ENCODE data around the gene MAPKAP1.

Gene MAPKAP1

GRCh38 chr9:125612616-125613015 is 94.4 kb downstream of the MAPKAP1 start:
- Histone ChIP-seq H3K27ac (replicated peaks) (no peak overlapping the region), H3K27me3 (ENCODE audit: insufficient read depth, poor library complexity, severe bottlenecking) (no peaks in the 10 kb centered on the region), H3K4me3 (replicated peaks; ENCODE audit: insufficient read depth, low read length) (no peak overlapping the region)
- TF ChIP-seq SPI1 (IDR thresholded peaks at IDR 0.05; ENCODE audit: borderline replicate concordance, low read depth), result no peak
- TF ChIP-seq GABPA (IDR thresholded peaks at IDR 0.05; ENCODE audit: low read depth), result no peak
- no peak for TF ChIP-seq REST (IDR thresholded peaks at IDR 0.05; ENCODE audit: insufficient replicate concordance, low read depth)
- no peak for TF ChIP-seq POLR2AphosphoS5 (IDR thresholded peaks at IDR 0.05; ENCODE audit: low read depth)
- no peak for TF ChIP-seq CTCF (IDR thresholded peaks at IDR 0.05; ENCODE audit: insufficient read depth, low read length)
- DNase-seq (ENCODE audit: low read depth in 1 of 2, low spot score in 1 of 2), result no peak

- H3K27ac ChIP-seq (replicated peaks), result no peak overlapping the region
- DNase-seq (ENCODE audit: low read depth in 1 of 2, low spot score in 1 of 2), result no peak
- no peaks in the 10 kb centered on the region for H3K27me3 ChIP-seq (ENCODE audit: insufficient read depth, poor library complexity, severe bottlenecking)
- TF ChIP-seq SPI1 (IDR thresholded peaks at IDR 0.05; ENCODE audit: borderline replicate concordance, low read depth), result no peak
- TF ChIP-seq GABPA (IDR thresholded peaks at IDR 0.05; ENCODE audit: low read depth), result no peak
- no peak for TF ChIP-seq CTCF (IDR thresholded peaks at IDR 0.05; ENCODE audit: insufficient read depth, low read length)
- no peak for TF ChIP-seq POLR2AphosphoS5 (IDR thresholded peaks at IDR 0.05; ENCODE audit: low read depth)
- no peak for TF ChIP-seq REST (IDR thresholded peaks at IDR 0.05; ENCODE audit: insufficient replicate concordance, low read depth)
- no peak overlapping the region for H3K4me3 ChIP-seq (replicated peaks; ENCODE audit: insufficient read depth, low read length)
Measured at GRCh38 chr9:125611121-125611765, 95.8 kb downstream of the MAPKAP1 start.

- TF ChIP-seq CTCF (IDR thresholded peaks at IDR 0.05; ENCODE audit: insufficient read depth, low read length) (no peak), POLR2AphosphoS5 (IDR thresholded peaks at IDR 0.05; ENCODE audit: low read depth) (no peak), SPI1 (IDR thresholded peaks at IDR 0.05; ENCODE audit: borderline replicate concordance, low read depth) (no peak), GABPA (IDR thresholded peaks at IDR 0.05; ENCODE audit: low read depth) (no peak), REST (IDR thresholded peaks at IDR 0.05; ENCODE audit: insufficient replicate concordance, low read depth) (no peak)
- Histone ChIP-seq H3K27me3 (ENCODE audit: insufficient read depth, poor library complexity, severe bottlenecking) (no peaks in the 10 kb centered on the region), H3K27ac (replicated peaks) (no peak overlapping the region), H3K4me3 (replicated peaks; ENCODE audit: insufficient read depth, low read length) (no peak overlapping the region)
- DNase-seq (ENCODE audit: low read depth in 1 of 2, low spot score in 1 of 2), result no peak
Measured at GRCh38 chr9:125609744-125610143, 97.3 kb downstream of the MAPKAP1 start.

All from HL-60 (cell line).